Left ventricle myocardium inferior (tissue), 1 donor: ENCODE data around the gene ZNF699. TPM values are rescaled to one million over a fixed set of nuclear protein-coding genes. Genes with fewer than 3 reads are reported as not detected.
"Not testable (repeated sequence)": the region's sequence is repeated elsewhere in the genome, so short reads cannot be mapped to it uniquely, and the experiment has no call there.

Experiments used
- DNase-seq: peaks from one replicate; pipeline ENCODE4 v3.0.0-alpha.2; 2020
- H3K27ac ChIP-seq: fragments of 200-600 bp; replicated peaks from 2 replicates; pipeline ENCODE4 v1.8.0; 2021
- H3K27me3 ChIP-seq: fragments of 200-600 bp; 2 replicates; pipeline ENCODE4 v1.8.0; 2021; ENCODE audit warnings: low read depth
- H3K36me3 ChIP-seq: fragments of 200-600 bp; 2 replicates; pipeline ENCODE4 v1.8.0; 2021
- H3K4me1 ChIP-seq: fragments of 200-600 bp; 2 replicates; pipeline ENCODE4 v1.8.0; 2021
- H3K4me3 ChIP-seq: fragments of 200-600 bp; 2 replicates; pipeline ENCODE4 v1.8.0; 2021; ENCODE audit warnings: mild to moderate bottlenecking, moderate library complexity
- H3K9me3 ChIP-seq: fragments of 200-600 bp; replicated peaks from 2 replicates; pipeline ENCODE4 v1.8.0; 2021
- CTCF ChIP-seq: fragments of 200-600 bp; IDR thresholded peaks from 2 replicates; pipeline ENCODE4 v1.8.0; 2021; ENCODE audit warnings: antibody characterized with exemption, mild to moderate bottlenecking, borderline replicate concordance
- intact Hi-C: fragments of 100-400 bp; cut with micrococcal nuclease; formaldehyde crosslinking; loops from one replicate; pipeline ENCODE4 v1.11.0; 2022
- total RNA-seq: library from RNA; stranded (reverse); fragmentation: NEBNext Ultra II Directional; extraction: Animal tissue kit (Norgen Biotek cat#: 25700); gene quantifications from one replicate; pipeline ENCODE4 v1.2.1, GENCODE V29; 2021
- donor health status: DM: no; HTN: yes; CAD: no; lungs with severe emphysema.

ZNF699 gene
- total RNA-seq, 1 donor from 2014 or later = 3.9 TPM

DNA sequence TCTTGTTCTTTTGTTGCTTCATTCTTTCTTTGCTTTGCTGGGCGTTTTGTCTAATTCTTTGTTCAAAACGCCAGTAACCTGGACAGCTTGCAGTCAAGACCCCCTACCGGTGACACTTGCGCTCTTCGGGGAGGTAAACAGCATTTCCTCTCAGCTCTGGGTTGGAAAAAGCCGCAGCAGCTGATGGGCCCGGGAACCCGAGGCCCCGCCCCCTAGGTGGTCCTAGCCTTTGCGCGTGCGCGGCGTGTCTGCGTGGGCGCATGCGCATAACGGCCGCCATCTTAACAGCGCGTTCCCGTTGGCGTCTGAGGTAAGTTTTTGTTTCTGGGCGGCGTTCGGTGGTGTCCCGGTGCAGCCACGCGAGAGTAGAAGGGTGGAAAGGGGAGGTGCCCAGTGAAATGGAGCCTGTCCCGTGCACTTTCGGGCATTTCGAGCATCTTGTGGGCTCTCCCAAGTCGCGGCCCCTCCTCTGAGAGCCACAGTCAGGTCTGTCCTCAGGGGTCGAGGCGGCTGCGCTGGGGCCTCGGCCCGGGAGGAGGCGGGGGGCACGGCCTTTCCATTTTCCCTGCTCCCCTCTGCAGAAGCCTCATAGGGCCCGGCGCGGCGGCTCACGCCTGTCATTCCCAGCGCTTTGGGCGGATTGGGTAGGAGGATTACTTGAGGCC, 14.4 kb upstream of the ZNF699 start, which contains the start of gene ZNF559:
TSS of gene ZNF559 (plus strand) at position 261 of the 665 bp plus-strand sequence. CDS start 14,371 bp downstream, outside the sequence.
- peak; percentile 93 for DNase-seq
- Histone ChIP-seq H3K27me3 (no peaks in the 10 kb centered on the region), H3K36me3 (peaks cover 39% of the 10 kb centered on the region), H3K4me3 (peak within 1 kb of the TSS; percentile 77), H3K4me1 (peaks cover 24% of the 10 kb centered on the region), H3K27ac (peak within 1 kb of the TSS; percentile 94), H3K9me3 (peaks cover 44% of the 10 kb centered on the region)
- intact Hi-C loops = no loop called here
- peak; percentile 43 for TF ChIP-seq CTCF

- Histone ChIP-seq H3K4me3 (peak overlapping the region; percentile 77), H3K27me3 (no peaks in the 10 kb centered on the region)
- intact Hi-C loops = no loop called here
Measured at GRCh38 chr19:9323557-9323918, 13.9 kb upstream of the ZNF699 start.

GRCh38 chr19:9322201-9322600, 12.6 kb upstream of the ZNF699 start:
- intact Hi-C loops, DNase-seq, H3K27ac ChIP-seq, H3K27me3 ChIP-seq, H3K4me3 ChIP-seq: not testable (repeated sequence)
- peaks cover 24% of the 10 kb centered on the region for H3K4me1 ChIP-seq
- peaks cover 25% of the 10 kb centered on the region for H3K9me3 ChIP-seq
- H3K36me3 ChIP-seq = peaks cover 21% of the 10 kb centered on the region

More at GRCh38 chr19:9323557-9323918, 13.9 kb upstream of the ZNF699 start:
- peak; percentile 67 for DNase-seq
- TF ChIP-seq CTCF = no peak
- peak overlapping the region; percentile 94 for H3K27ac ChIP-seq
- H3K4me1 ChIP-seq = peaks cover 24% of the 10 kb centered on the region
- H3K9me3 ChIP-seq = peaks cover 39% of the 10 kb centered on the region
- peaks cover 34% of the 10 kb centered on the region for H3K36me3 ChIP-seq

GRCh38 chr19:9321756-9322155, 12.1 kb upstream of the ZNF699 start:
- Histone ChIP-seq H3K4me1 (peaks cover 24% of the 10 kb centered on the region), H3K9me3 (peaks cover 21% of the 10 kb centered on the region), H3K36me3 (peaks cover 16% of the 10 kb centered on the region)
- H3K27me3 ChIP-seq, DNase-seq, H3K4me3 ChIP-seq, H3K27ac ChIP-seq, intact Hi-C loops: not testable (repeated sequence)

- no peak overlapping the region for H3K4me3 ChIP-seq
- TF ChIP-seq CTCF = no peak
- peaks cover 6% of the 10 kb centered on the region for H3K27me3 ChIP-seq
- no peak overlapping the region for H3K27ac ChIP-seq
- peaks cover 17% of the 10 kb centered on the region for H3K9me3 ChIP-seq
- intact Hi-C loops = no loop called here
- H3K4me1 ChIP-seq = peaks cover 24% of the 10 kb centered on the region
- H3K36me3 ChIP-seq = peaks cover 12% of the 10 kb centered on the region
- DNase-seq = no peak
Measured at GRCh38 chr19:9321338-9321737, 11.7 kb upstream of the ZNF699 start.

DNA sequence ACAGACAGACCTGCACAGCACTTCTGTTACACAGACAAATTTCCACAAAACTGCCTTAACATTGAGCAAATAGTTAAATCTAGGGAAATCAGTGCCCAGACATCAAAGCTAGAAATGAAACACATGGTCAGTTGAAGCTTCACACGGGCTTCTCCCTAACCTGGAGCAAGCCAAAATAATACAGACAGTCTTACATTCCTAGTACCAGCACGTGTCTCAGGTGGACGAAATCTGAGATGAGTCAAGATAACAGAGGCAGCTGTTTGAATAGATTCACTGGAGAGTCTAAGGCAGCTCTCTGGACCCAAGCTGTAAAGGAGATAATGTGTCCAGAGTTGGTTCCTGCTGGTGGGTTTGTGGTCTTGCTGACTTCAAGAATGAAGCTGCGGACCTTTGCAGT, 4.1 kb upstream of the ZNF699 start:
- no peak for DNase-seq
- peaks cover 12% of the 10 kb centered on the region for H3K4me1 ChIP-seq
- H3K4me3 ChIP-seq = no peak overlapping the region
- H3K27me3 ChIP-seq = peaks cover 6% of the 10 kb centered on the region
- H3K9me3 ChIP-seq = peaks cover 4% of the 10 kb centered on the region
- no peak for TF ChIP-seq CTCF
- intact Hi-C loops = no loop called here
- no peaks in the 10 kb centered on the region for H3K36me3 ChIP-seq
- H3K27ac ChIP-seq = no peak overlapping the region
